ENCODE measurements around the gene MYB. TPM values are rescaled to one million over a fixed set of nuclear protein-coding genes. Genes with fewer than 3 reads are reported as not detected.

Gene MYB
- total RNA-seq, 1 experiment from 2014 or later: 3.7 TPM

GRCh38 chr6:135179920-135180541 is 1.1 kb upstream of the MYB start:
- no peak for ATAC-seq
- Histone ChIP-seq H3K27ac (ENCODE audit: low read depth, low read length) (no peak overlapping the region), H3K9ac (ENCODE audit: low read length) (no peak overlapping the region), H3K9me2 (ENCODE audit: insufficient read depth) (no peaks in the 10 kb centered on the region), H3K9me3 (ENCODE audit: control insufficient read depth in 1 of 2, insufficient read depth in 1 of 2, low read depth in 1 of 2, low read length in 2 of 2) (no peaks in the 10 kb centered on the region), H4K20me1 (ENCODE audit: insufficient read depth) (no peaks in the 10 kb centered on the region), H3K4me3 (replicated peaks in 1 of 2; ENCODE audit: low read depth in 1 of 2, low read length in 2 of 2) (peak overlapping the region; percentile 47 to 64), H3K27me3 (ENCODE audit: insufficient read depth, low read length) (no peaks in the 10 kb centered on the region), H3K79me2 (ENCODE audit: insufficient read depth, low read length) (no peaks in the 10 kb centered on the region), H2AFZ (ENCODE audit: low read depth, low read length, poor library complexity, severe bottlenecking) (peak overlapping the region; percentile 81), H3K4me2 (ENCODE audit: low read length) (peak overlapping the region; percentile 95), H3K4me1 (ENCODE audit: control insufficient read depth in 1 of 2, insufficient read depth in 2 of 2, low read length in 2 of 2) (peaks cover 2 to 39% of the 10 kb centered on the region in 2 experiments; a peak in 3 of 4 replicates), H3K36me3 (ENCODE audit: control insufficient read depth in 1 of 2, insufficient read depth in 2 of 2, low read length in 2 of 2) (no peaks in the 10 kb centered on the region)
- DNase-seq (ENCODE audit: low read depth, low spot score): no peak
- RAD21 ChIA-PET (ENCODE audit: low non-redundant PET in 1 of 2, low total read pairs in 2 of 2, uncharacterized antibody in 2 of 2, unreplicated experiment in 2 of 2): no interaction called here
- CTCF ChIA-PET: interaction anchor here (3.3 kb wide), 1 partner anchor 17 kb away, joined by 11 read pairs; no protein-coding TSS in a partner anchor
- no TSS peak for BruUV-seq (replicated peaks)
- no peak for TF ChIP-seq EGR1 (IDR thresholded peaks at IDR 0.05; ENCODE audit: low read depth)
- no peak for TF ChIP-seq YY1 (IDR thresholded peaks at IDR 0.05; ENCODE audit: extremely low read depth, insufficient replicate concordance, low read depth, low read length)
- no peak for TF ChIP-seq SP1 (IDR thresholded peaks at IDR 0.05; ENCODE audit: low read depth)
- TF ChIP-seq ATF3 (IDR thresholded peaks at IDR 0.05): no peak
- no peak for TF ChIP-seq ZNF274 (IDR thresholded peaks at IDR 0.05; ENCODE audit: low read depth, low read length)
- intact Hi-C loops (cut with micrococcal nuclease): loop anchor here (5.0 kb wide), 1 partner anchor 1008 kb away; no protein-coding TSS in a partner anchor
- POLR2A ChIA-PET: no interaction called here

- TF ChIP-seq CEBPB (IDR thresholded peaks at IDR 0.05; ENCODE audit: low read depth): no peak
- TF ChIP-seq MAX (IDR thresholded peaks at IDR 0.05): peak; percentile 1
- TF ChIP-seq POLR2A (IDR thresholded peaks at IDR 0.05; ENCODE audit: borderline replicate concordance, extremely low read depth, insufficient read depth, insufficient read length): peak; percentile 2
- TF ChIP-seq CTCF (IDR thresholded peaks at IDR 0.05 in 2 of 3, conservative IDR thresholded peaks at IDR 0.05 in 1 of 3; ENCODE audit: borderline replicate concordance in 1 of 3, insufficient read depth in 1 of 3, low read depth in 2 of 3, low read length in 2 of 3): no peak
- no peak for TF ChIP-seq ZBTB33 (IDR thresholded peaks at IDR 0.05; ENCODE audit: extremely low read depth, insufficient replicate concordance, low read length)
- TF ChIP-seq RAD21 (IDR thresholded peaks at IDR 0.05; ENCODE audit: low read depth): no peak
- no peak for TF ChIP-seq POLR2AphosphoS5 (IDR thresholded peaks at IDR 0.05; ENCODE audit: low read depth, low read length)
- H3K9me2 ChIP-seq (ENCODE audit: insufficient read depth): no peaks in the 10 kb centered on the region
- peaks cover 2 to 39% of the 10 kb centered on the region in 2 experiments; a peak in 3 of 4 replicates for H3K4me1 ChIP-seq (ENCODE audit: control insufficient read depth in 1 of 2, insufficient read depth in 2 of 2, low read length in 2 of 2)
- CTCF ChIA-PET: interaction anchor here (0.9 to 3.3 kb wide), 4 partner anchors 19 to 42 kb away, joined by 3 to 11 read pairs (median 5); no protein-coding TSS in a partner anchor
- BruUV-seq (replicated peaks): no TSS peak
- no peaks in the 10 kb centered on the region for H3K27me3 ChIP-seq (ENCODE audit: insufficient read depth, low read length)
- H3K4me2 ChIP-seq (ENCODE audit: low read length): peak overlapping the region; percentile 93
- no peaks in the 10 kb centered on the region for H4K20me1 ChIP-seq (ENCODE audit: insufficient read depth)
- DNase-seq (ENCODE audit: low read depth, low spot score): no peak
- no peak for ATAC-seq
- H3K79me2 ChIP-seq (ENCODE audit: insufficient read depth, low read length): no peaks in the 10 kb centered on the region
- RAD21 ChIA-PET (ENCODE audit: low non-redundant PET in 1 of 2, low total read pairs in 2 of 2, uncharacterized antibody in 2 of 2, unreplicated experiment in 2 of 2): interaction anchor here in 1 of 2 experiments (0.6 kb wide), 1 partner anchor 54 kb away, joined by 3 read pairs; no protein-coding TSS in a partner anchor
- H3K9me3 ChIP-seq (ENCODE audit: control insufficient read depth in 1 of 2, insufficient read depth in 1 of 2, low read depth in 1 of 2, low read length in 2 of 2): no peaks in the 10 kb centered on the region
- peak overlapping the region; percentile 55 to 64 for H3K4me3 ChIP-seq (replicated peaks in 1 of 2; ENCODE audit: low read depth in 1 of 2, low read length in 2 of 2)
- no peak overlapping the region; the same call in 1 of the 2 replicates for H3K27ac ChIP-seq (ENCODE audit: low read depth, low read length)
- intact Hi-C loops (cut with micrococcal nuclease): loop anchor here (5.0 kb wide), 1 partner anchor 1009 kb away; no protein-coding TSS in a partner anchor
- POLR2A ChIA-PET: no interaction called here
- peak overlapping the region; percentile 95 for H2AFZ ChIP-seq (ENCODE audit: low read depth, low read length, poor library complexity, severe bottlenecking)
- peak overlapping the region; percentile 46 for H3K9ac ChIP-seq (ENCODE audit: low read length)
- no peaks in the 10 kb centered on the region for H3K36me3 ChIP-seq (ENCODE audit: control insufficient read depth in 1 of 2, insufficient read depth in 2 of 2, low read length in 2 of 2)
These were observed 394 bp downstream of the MYB start for GRCh38 chr6:135181333-135182070.
